ENCODE data around the gene TXNRD3. TPM values are rescaled to one million over a fixed set of nuclear protein-coding genes. Genes with fewer than 3 reads are reported as not detected.

TXNRD3 gene
- polyA plus RNA-seq, 2 of the 4 experiments (the other 2 are of a cell fraction), result 4.6 to 5.8 TPM

DNA sequence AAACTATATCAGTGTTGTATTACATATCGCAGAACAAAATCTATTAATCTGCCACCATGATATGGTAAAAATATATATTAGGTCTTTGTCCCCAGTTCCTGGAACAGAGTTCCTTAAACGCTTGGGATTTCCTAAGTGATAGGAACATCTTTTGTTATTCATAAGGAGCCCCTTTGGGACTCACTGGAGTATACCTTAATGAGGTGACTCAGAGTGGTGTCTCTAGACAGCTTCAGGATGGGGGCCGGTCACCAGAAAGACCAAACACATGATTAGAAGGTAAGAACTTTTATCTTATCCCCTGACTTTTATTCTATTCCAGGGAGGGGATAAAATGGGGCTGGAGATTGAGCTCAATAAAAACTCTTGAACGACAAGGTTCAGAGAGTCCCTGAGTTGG lies 36.8 kb upstream of the TXNRD3 start:
- Histone ChIP-seq H3K4me3 (no peak overlapping the region), H3K4me2 (no peak overlapping the region), H3K9me3 (no peaks in the 10 kb centered on the region), H3K27ac (no peak overlapping the region), H3K4me1 (no peaks in the 10 kb centered on the region)
- FAIRE-seq (no peak), DNase-seq (ENCODE audit: low read depth in 1 of 2, low spot score in 1 of 2) (no peak), ATAC-seq (no peak)
- ChIA-PET CTCF (interaction anchor here (0.9 to 1.2 kb wide), 2 partner anchors 11 to 12 kb away, joined by 3 read pairs; no protein-coding TSS in a partner anchor), POLR2A (no interaction called here)
- 46% methylated on average over 4 of the region's 4 CpGs for WGBS (ENCODE audit: missing lambda C conversion rate)
- TF ChIP-seq TFCP2L1 (CRISPR knock-in tag; IDR thresholded peaks at IDR 0.05) (no peak), FOSB (CRISPR knock-in tag; IDR thresholded peaks at IDR 0.05) (no peak), ZSCAN20 (CRISPR knock-in tag; IDR thresholded peaks at IDR 0.05) (no peak), BCL3 (IDR thresholded peaks at IDR 0.05) (no peak), MAX (IDR thresholded peaks at IDR 0.05) (no peak), CBX8 (IDR thresholded peaks at IDR 0.05) (no peak), KDM1A (IDR thresholded peaks at IDR 0.05; ENCODE audit: low read depth) (no peak), E2F6 (IDR thresholded peaks at IDR 0.05; ENCODE audit: borderline replicate concordance, low read depth) (no peak), CTCF (IDR thresholded peaks at IDR 0.05) (no peak), HOXB13 (CRISPR knock-in tag; IDR thresholded peaks at IDR 0.05; ENCODE audit: low read depth) (no peak), MYC (IDR thresholded peaks at IDR 0.05; ENCODE audit: borderline replicate concordance, low read length) (no peak), POLR2AphosphoS2 (conservative IDR thresholded peaks at IDR 0.05; ENCODE audit: low read length) (no peak), ELK1 (IDR thresholded peaks at IDR 0.05; ENCODE audit: low read depth, low read length) (no peak), PHF8 (IDR thresholded peaks at IDR 0.05; ENCODE audit: borderline replicate concordance, low read depth) (no peak), NFE2L2 (conservative IDR thresholded peaks at IDR 0.05; ENCODE audit: low read length) (no peak)

DNA sequence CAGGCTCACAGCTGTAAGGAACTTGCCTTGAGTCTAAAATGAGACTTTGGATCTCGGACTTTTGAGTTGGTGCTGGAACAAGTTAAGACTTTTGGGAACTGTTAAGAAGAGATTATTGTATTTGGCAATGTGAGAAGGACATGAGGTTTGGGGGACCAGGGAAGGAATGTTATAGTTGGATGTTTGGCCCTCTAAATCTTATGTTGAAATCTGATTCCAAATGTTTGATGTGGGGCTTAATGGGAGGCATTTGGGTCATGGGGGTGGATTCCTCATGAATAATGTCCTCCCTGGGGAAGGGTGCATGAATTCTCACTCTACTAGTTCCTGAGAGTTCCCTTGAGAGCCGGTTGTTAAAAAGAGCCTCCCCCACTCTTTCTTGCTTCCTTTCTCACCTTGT lies 30.6 kb upstream of the TXNRD3 start:
- Histone ChIP-seq H3K4me1 (no peaks in the 10 kb centered on the region), H3K9me3 (no peaks in the 10 kb centered on the region), H3K4me2 (no peak overlapping the region), H3K27ac (no peak overlapping the region), H3K4me3 (no peak overlapping the region)
- CTCF ChIA-PET, result interaction anchor here (1.9 kb wide), 1 partner anchor 67 kb away, joined by 5 read pairs; no protein-coding TSS in a partner anchor
- no peak for TF ChIP-seq HDAC2 (IDR thresholded peaks at IDR 0.05)
- no peak for TF ChIP-seq PBX3 (IDR thresholded peaks at IDR 0.05)
- TF ChIP-seq HOXA7 (CRISPR knock-in tag; IDR thresholded peaks at IDR 0.05), result no peak
- no peak for TF ChIP-seq RNF2 (IDR thresholded peaks at IDR 0.05; ENCODE audit: borderline replicate concordance, low read depth)
- TF ChIP-seq RFX5 (IDR thresholded peaks at IDR 0.05), result no peak
- TF ChIP-seq KDM5A (IDR thresholded peaks at IDR 0.05), result no peak
- TF ChIP-seq, protein P1, sequence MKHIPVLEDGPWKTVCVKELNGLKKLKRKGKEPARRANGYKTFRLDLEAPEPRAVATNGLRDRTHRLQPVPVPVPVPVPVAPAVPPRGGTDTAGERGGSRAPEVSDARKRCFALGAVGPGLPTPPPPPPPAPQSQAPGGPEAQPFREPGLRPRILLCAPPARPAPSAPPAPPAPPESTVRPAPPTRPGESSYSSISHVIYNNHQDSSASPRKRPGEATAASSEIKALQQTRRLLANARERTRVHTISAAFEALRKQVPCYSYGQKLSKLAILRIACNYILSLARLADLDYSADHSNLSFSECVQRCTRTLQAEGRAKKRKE (CRISPR knock-in tag; IDR thresholded peaks at IDR 0.05; ENCODE audit: low read depth), result no peak
- TF ChIP-seq, protein P2, sequence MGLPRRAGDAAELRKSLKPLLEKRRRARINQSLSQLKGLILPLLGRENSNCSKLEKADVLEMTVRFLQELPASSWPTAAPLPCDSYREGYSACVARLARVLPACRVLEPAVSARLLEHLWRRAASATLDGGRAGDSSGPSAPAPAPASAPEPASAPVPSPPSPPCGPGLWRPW (IDR thresholded peaks at IDR 0.05), result no peak
- TF ChIP-seq EP300 (IDR thresholded peaks at IDR 0.05), result no peak
- TF ChIP-seq BCL3 (IDR thresholded peaks at IDR 0.05), result no peak
- no peak for TF ChIP-seq MYC (IDR thresholded peaks at IDR 0.05; ENCODE audit: borderline replicate concordance, low read length)
- TF ChIP-seq KDM1A (IDR thresholded peaks at IDR 0.05; ENCODE audit: low read depth), result no peak
- TF ChIP-seq PHF8 (IDR thresholded peaks at IDR 0.05; ENCODE audit: borderline replicate concordance, low read depth), result no peak
- ATAC-seq, result no peak
- POLR2A ChIA-PET, result no interaction called here
- 60% methylated on average over 2 of the region's 2 CpGs for WGBS (ENCODE audit: missing lambda C conversion rate)
- no peak for DNase-seq (ENCODE audit: low read depth in 1 of 2, low spot score in 1 of 2)
- FAIRE-seq, result no peak
